Heart left ventricle (tissue), 13 donors: Measurements from ENCODE around the gene CYB561A3.

Experiments used
- POLR2A ChIP-seq, 2 donors: fragments of 450-650 bp; IDR thresholded peaks; one replicate each; pipeline ENCODE4 v1.6.1; 2017; ENCODE audit warnings: antibody characterized with exemption in 2 of 2, mild to moderate bottlenecking in 2 of 2, moderate library complexity in 2 of 2
- TF ChIP-seq, protein P1 (sequence below), 12 donors: fragments of 200-600 bp; sonication (generic) in 4 of 12; IDR thresholded peaks; one replicate each; pipeline versions ENCODE4 v1.5.0 to v1.8.0; 2018 to 2022; ENCODE audit warnings: antibody characterized with exemption in 12 of 12, mild to moderate bottlenecking in 5 of 12
- donor health status: ischemic (EF 13 %, LVEDD 7.1; RV severe dilation, severe dysfunction).
- donor health status: DM: no; HTN: yes; CAD: no.
- donor health status: DM: no; HTN: no; CAD: no.
- donor health status: ischemic (EF 25% LVEDD 6.9; RV normal size, moderate dysfunction).
- donor health status: ischemic (EF 25% LVEDD 5.7; RV mildly dilated, moderate dysfunction).
- donor health status: ischemic (EF 35%, LVEDD 5.7; RV mildly dilated, moderate dysfunction).
- donor health status: nonischemic (EF 11% LVEDD 7.7; RV severe dilation, severe dysfunction).
- donor health status: DM: yes; HTN: yes; CAD: no.
- donor health status: PGD.
- donor health status: ischemic (EF 29% LVEDD 5.4; RV normal size, mild dysfunction).
- donor health status: nonischemic (EF 23%, LVEDD 6.1; RV moderate dilation, normal function).

DNA sequence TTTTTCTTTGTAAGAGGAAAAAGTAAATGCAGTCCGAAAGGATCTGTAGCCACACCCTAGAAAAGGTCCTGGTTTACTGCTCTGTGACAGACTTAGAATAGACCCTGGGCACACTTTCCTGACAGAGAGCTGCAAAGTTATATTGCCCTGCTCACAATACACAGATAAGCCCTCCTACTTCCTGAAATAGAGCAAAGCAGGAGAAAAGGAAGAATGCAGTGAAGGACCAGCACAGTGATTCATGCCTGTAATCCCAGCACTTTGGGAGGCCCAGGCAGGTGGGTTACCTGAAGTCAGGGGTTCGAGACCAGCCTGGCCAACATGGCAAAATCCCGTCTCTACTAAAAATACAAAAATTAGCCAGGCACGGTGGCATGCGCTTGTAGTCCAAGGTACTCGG, 2.2 kb downstream of the CYB561A3 start:
- TF ChIP-seq, protein P1, sequence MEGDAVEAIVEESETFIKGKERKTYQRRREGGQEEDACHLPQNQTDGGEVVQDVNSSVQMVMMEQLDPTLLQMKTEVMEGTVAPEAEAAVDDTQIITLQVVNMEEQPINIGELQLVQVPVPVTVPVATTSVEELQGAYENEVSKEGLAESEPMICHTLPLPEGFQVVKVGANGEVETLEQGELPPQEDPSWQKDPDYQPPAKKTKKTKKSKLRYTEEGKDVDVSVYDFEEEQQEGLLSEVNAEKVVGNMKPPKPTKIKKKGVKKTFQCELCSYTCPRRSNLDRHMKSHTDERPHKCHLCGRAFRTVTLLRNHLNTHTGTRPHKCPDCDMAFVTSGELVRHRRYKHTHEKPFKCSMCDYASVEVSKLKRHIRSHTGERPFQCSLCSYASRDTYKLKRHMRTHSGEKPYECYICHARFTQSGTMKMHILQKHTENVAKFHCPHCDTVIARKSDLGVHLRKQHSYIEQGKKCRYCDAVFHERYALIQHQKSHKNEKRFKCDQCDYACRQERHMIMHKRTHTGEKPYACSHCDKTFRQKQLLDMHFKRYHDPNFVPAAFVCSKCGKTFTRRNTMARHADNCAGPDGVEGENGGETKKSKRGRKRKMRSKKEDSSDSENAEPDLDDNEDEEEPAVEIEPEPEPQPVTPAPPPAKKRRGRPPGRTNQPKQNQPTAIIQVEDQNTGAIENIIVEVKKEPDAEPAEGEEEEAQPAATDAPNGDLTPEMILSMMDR (IDR thresholded peaks at IDR 0.05), result no peak
- no peak for TF ChIP-seq POLR2A (IDR thresholded peaks at IDR 0.05)
